Activated naive CD4-positive, alpha-beta T cell (primary cell): ENCODE measurements around the gene MYOZ2.

Experiments
- DNase-seq, 4 experiments: peaks; one replicate each; lab custom pipeline; 2025; lab: John Stamatoyannopoulos, UW

The MYOZ2 gene

GRCh38 chr4:119135721-119136121, at the start of gene MYOZ2:
Gene MYOZ2, plus strand, starts transcription at chr4:119135832. Its CDS starts 694 bp downstream, at chr4:119136526.
- DNase-seq = no peak

GRCh38 chr4:119087121-119087520, 48.5 kb upstream of the MYOZ2 start:
- no peak for DNase-seq

GRCh38 chr4:119087656-119088055, 48.0 kb upstream of the MYOZ2 start:
- no peak for DNase-seq

- no peak for DNase-seq
Measured at GRCh38 chr4:119093042-119093827, 42.4 kb upstream of the MYOZ2 start.

GRCh38 chr4:119097282-119097900, 38.2 kb upstream of the MYOZ2 start:
- DNase-seq = no peak

- DNase-seq = no peak
Measured at GRCh38 chr4:119098306-119098705, 37.3 kb upstream of the MYOZ2 start.

- no peak for DNase-seq
Measured at GRCh38 chr4:119099227-119099810, 36.3 kb upstream of the MYOZ2 start.

GRCh38 chr4:119100655-119101054, 35.0 kb upstream of the MYOZ2 start:
- DNase-seq = no peak

GRCh38 chr4:119103263-119103662, 32.4 kb upstream of the MYOZ2 start:
- no peak for DNase-seq

- no peak for DNase-seq
Measured at GRCh38 chr4:119104644-119105273, 30.9 kb upstream of the MYOZ2 start.

- no peak for DNase-seq
Measured at GRCh38 chr4:119105605-119106004, 30.0 kb upstream of the MYOZ2 start.

GRCh38 chr4:119106036-119107000, 29.3 kb upstream of the MYOZ2 start:
- no peak for DNase-seq

- DNase-seq = no peak
Measured at GRCh38 chr4:119110121-119110520, 25.5 kb upstream of the MYOZ2 start.

- DNase-seq = no peak
Measured at GRCh38 chr4:119111296-119111695, 24.3 kb upstream of the MYOZ2 start.

GRCh38 chr4:119113033-119113655, 22.5 kb upstream of the MYOZ2 start:
- no peak for DNase-seq

- no peak for DNase-seq
Measured at GRCh38 chr4:119116021-119116420, 19.6 kb upstream of the MYOZ2 start.

GRCh38 chr4:119116925-119117900, 18.4 kb upstream of the MYOZ2 start:
- no peak for DNase-seq

GRCh38 chr4:119118397-119118796, 17.2 kb upstream of the MYOZ2 start:
- DNase-seq = no peak

- DNase-seq = no peak
Measured at GRCh38 chr4:119124352-119124751, 11.3 kb upstream of the MYOZ2 start.

GRCh38 chr4:119125931-119126330, 9.7 kb upstream of the MYOZ2 start:
- no peak for DNase-seq
